WTC11 (cell line): Measurements from ENCODE around the gene CAPZB. TPM values are rescaled to one million over a fixed set of nuclear protein-coding genes. Genes with fewer than 3 reads are reported as not detected.

ENCODE experiments used
- ATAC-seq: fragments of 200-7000 bp; cut with Tn5 transposase; 2 replicates; pipeline ENCODE4 v1.10.0; 2021; ENCODE audit warnings: mild to moderate bottlenecking, moderate library complexity
- CTCF ChIA-PET: fragments of 300-600 bp; sonication (Branson Sonifier 250); formaldehyde crosslinking; loops from one replicate; lab custom pipeline; 2021; ENCODE audit warnings: antibody characterized with exemption; lab: Charles Lee
- POLR2A ChIA-PET: fragments of 350-600 bp; sonication (Branson Sonifier 250); formaldehyde crosslinking; loops from one replicate; lab custom pipeline; 2021; ENCODE audit warnings: antibody characterized with exemption; lab: Charles Lee
- DNase-seq: peaks from one replicate; pipeline ENCODE4 v3.0.0; 2021; ENCODE audit warnings: low spot score
- H3K27ac Mint-ChIP-seq: 2 replicates; pipeline ENCODE4 v1.8.0; 2021; ENCODE audit warnings: mixed read lengths
- H3K27me3 Mint-ChIP-seq: 2 replicates; pipeline ENCODE4 v1.8.0; 2021; ENCODE audit warnings: low read depth, mild to moderate bottlenecking, moderate library complexity, mixed read lengths
- H3K36me3 Mint-ChIP-seq: 2 replicates; pipeline ENCODE4 v1.8.0; 2021; ENCODE audit warnings: mixed read lengths
- H3K4me1 Mint-ChIP-seq: 2 replicates; pipeline ENCODE4 v1.8.0; 2022; ENCODE audit warnings: mixed read lengths
- H3K4me3 Mint-ChIP-seq: 2 replicates; pipeline ENCODE4 v1.8.0; 2021; ENCODE audit warnings: mild to moderate bottlenecking, moderate library complexity, mixed read lengths
- H3K9me3 Mint-ChIP-seq: 2 replicates; pipeline ENCODE4 v1.8.0; 2021; ENCODE audit warnings: mixed read lengths
- CREB1 ChIP-seq: sonication (generic); formaldehyde crosslinking; IDR thresholded peaks from 2 replicates; pipeline ENCODE4 v1.8.0; 2023; ENCODE audit warnings: mild to moderate bottlenecking, missing genetic modification reagents
- CTCF ChIP-seq: fragments of 200-600 bp; IDR thresholded peaks from 2 replicates; pipeline ENCODE4 v1.8.0; 2022; ENCODE audit warnings: antibody characterized with exemption
- FOXP1 ChIP-seq: sonication (generic); formaldehyde crosslinking; IDR thresholded peaks from 2 replicates; pipeline ENCODE4 v1.8.0; 2022; ENCODE audit warnings: missing genetic modification reagents, mild to moderate bottlenecking, moderate library complexity, borderline replicate concordance
- JAZF1 ChIP-seq: fragments of 250-450 bp; sonication (Bioruptor Pico); IDR thresholded peaks from 2 replicates; pipeline ENCODE4 v1.9.0; 2021; ENCODE audit warnings: moderate library complexity, mild to moderate bottlenecking, inconsistent platforms
- KAT7 ChIP-seq: sonication (generic); formaldehyde crosslinking; IDR thresholded peaks from 2 replicates; pipeline ENCODE4 v1.8.1; 2023; ENCODE audit warnings: missing genetic modification reagents, mild to moderate bottlenecking, borderline replicate concordance
- ZNF138 ChIP-seq: sonication (generic); formaldehyde crosslinking; conservative IDR thresholded peaks from 2 replicates; pipeline ENCODE4 v1.8.1; 2022; ENCODE audit warnings: mild to moderate bottlenecking, moderate library complexity, missing genetic modification reagents
- total RNA-seq: library from RNA; stranded (reverse); gene quantifications from 3 replicates; pipeline ENCODE4 v1.2.3, GENCODE V29; 2021
- TF ChIP-seq, protein P1 (sequence below): fragments of 250-450 bp; sonication (Bioruptor Pico); IDR thresholded peaks from 2 replicates; pipeline ENCODE4 v1.9.0; 2021; ENCODE audit warnings: mild to moderate bottlenecking, borderline replicate concordance
- TF ChIP-seq, protein P2 (sequence below): sonication (generic); formaldehyde crosslinking; conservative IDR thresholded peaks from 2 replicates; pipeline ENCODE4 v1.8.1; 2022; ENCODE audit warnings: mild to moderate bottlenecking, missing genetic modification reagents
- TF ChIP-seq, protein P3 (sequence below): sonication (generic); formaldehyde crosslinking; IDR thresholded peaks from 2 replicates; pipeline ENCODE4 v1.8.1; 2022; ENCODE audit warnings: missing genetic modification reagents, borderline replicate concordance
- TF ChIP-seq, protein P4 (sequence below): sonication (generic); formaldehyde crosslinking; IDR thresholded peaks from 2 replicates; pipeline ENCODE4 v1.8.1; 2023; ENCODE audit warnings: mild to moderate bottlenecking, missing genetic modification reagents, borderline replicate concordance

The CAPZB gene
- total RNA-seq, 1 experiment from 2014 or later = 348 TPM

- TF ChIP-seq, protein P1, sequence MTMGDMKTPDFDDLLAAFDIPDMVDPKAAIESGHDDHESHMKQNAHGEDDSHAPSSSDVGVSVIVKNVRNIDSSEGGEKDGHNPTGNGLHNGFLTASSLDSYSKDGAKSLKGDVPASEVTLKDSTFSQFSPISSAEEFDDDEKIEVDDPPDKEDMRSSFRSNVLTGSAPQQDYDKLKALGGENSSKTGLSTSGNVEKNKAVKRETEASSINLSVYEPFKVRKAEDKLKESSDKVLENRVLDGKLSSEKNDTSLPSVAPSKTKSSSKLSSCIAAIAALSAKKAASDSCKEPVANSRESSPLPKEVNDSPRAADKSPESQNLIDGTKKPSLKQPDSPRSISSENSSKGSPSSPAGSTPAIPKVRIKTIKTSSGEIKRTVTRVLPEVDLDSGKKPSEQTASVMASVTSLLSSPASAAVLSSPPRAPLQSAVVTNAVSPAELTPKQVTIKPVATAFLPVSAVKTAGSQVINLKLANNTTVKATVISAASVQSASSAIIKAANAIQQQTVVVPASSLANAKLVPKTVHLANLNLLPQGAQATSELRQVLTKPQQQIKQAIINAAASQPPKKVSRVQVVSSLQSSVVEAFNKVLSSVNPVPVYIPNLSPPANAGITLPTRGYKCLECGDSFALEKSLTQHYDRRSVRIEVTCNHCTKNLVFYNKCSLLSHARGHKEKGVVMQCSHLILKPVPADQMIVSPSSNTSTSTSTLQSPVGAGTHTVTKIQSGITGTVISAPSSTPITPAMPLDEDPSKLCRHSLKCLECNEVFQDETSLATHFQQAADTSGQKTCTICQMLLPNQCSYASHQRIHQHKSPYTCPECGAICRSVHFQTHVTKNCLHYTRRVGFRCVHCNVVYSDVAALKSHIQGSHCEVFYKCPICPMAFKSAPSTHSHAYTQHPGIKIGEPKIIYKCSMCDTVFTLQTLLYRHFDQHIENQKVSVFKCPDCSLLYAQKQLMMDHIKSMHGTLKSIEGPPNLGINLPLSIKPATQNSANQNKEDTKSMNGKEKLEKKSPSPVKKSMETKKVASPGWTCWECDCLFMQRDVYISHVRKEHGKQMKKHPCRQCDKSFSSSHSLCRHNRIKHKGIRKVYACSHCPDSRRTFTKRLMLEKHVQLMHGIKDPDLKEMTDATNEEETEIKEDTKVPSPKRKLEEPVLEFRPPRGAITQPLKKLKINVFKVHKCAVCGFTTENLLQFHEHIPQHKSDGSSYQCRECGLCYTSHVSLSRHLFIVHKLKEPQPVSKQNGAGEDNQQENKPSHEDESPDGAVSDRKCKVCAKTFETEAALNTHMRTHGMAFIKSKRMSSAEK = no peak
- TF ChIP-seq ZNF138 (CRISPR knock-in tag) (no peak), CREB1 (CRISPR knock-in tag) (no peak)
- TF ChIP-seq, protein P2, sequence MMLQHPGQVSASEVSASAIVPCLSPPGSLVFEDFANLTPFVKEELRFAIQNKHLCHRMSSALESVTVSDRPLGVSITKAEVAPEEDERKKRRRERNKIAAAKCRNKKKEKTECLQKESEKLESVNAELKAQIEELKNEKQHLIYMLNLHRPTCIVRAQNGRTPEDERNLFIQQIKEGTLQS (CRISPR knock-in tag) = no peak
- TF ChIP-seq, protein P3, sequence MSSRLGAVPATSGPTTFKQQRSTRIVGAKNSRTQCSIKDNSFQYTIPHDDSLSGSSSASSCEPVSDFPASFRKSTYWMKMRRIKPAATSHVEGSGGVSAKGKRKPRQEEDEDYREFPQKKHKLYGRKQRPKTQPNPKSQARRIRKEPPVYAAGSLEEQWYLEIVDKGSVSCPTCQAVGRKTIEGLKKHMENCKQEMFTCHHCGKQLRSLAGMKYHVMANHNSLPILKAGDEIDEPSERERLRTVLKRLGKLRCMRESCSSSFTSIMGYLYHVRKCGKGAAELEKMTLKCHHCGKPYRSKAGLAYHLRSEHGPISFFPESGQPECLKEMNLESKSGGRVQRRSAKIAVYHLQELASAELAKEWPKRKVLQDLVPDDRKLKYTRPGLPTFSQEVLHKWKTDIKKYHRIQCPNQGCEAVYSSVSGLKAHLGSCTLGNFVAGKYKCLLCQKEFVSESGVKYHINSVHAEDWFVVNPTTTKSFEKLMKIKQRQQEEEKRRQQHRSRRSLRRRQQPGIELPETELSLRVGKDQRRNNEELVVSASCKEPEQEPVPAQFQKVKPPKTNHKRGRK (CRISPR knock-in tag) = no peak
- TF ChIP-seq, all 79 proteins: peak for 0
Measured at GRCh38 chr1:19395678-19396192, 89.6 kb downstream of the CAPZB start (continued).

- DNase-seq = no peak
- H3K36me3 Mint-ChIP-seq = peaks cover 8% of the 10 kb centered on the region; the same call in 1 of the 2 replicates
- peak overlapping the region; percentile 32; the same call in 1 of the 2 replicates for H3K27ac Mint-ChIP-seq
- CTCF ChIA-PET = interaction anchor here (0.7 to 7.3 kb wide), 15 partner anchors 10 to 1003 kb away, joined by 3 to 71 read pairs (median 3); partner anchors contain the start of gene NBL1
- POLR2A ChIA-PET = interaction anchor here (1.2 kb wide), 1 partner anchor 14 kb away, joined by 5 read pairs; no protein-coding TSS in a partner anchor
- TF ChIP-seq JAZF1 (CRISPR knock-in tag) = no peak
- TF ChIP-seq, protein P4, sequence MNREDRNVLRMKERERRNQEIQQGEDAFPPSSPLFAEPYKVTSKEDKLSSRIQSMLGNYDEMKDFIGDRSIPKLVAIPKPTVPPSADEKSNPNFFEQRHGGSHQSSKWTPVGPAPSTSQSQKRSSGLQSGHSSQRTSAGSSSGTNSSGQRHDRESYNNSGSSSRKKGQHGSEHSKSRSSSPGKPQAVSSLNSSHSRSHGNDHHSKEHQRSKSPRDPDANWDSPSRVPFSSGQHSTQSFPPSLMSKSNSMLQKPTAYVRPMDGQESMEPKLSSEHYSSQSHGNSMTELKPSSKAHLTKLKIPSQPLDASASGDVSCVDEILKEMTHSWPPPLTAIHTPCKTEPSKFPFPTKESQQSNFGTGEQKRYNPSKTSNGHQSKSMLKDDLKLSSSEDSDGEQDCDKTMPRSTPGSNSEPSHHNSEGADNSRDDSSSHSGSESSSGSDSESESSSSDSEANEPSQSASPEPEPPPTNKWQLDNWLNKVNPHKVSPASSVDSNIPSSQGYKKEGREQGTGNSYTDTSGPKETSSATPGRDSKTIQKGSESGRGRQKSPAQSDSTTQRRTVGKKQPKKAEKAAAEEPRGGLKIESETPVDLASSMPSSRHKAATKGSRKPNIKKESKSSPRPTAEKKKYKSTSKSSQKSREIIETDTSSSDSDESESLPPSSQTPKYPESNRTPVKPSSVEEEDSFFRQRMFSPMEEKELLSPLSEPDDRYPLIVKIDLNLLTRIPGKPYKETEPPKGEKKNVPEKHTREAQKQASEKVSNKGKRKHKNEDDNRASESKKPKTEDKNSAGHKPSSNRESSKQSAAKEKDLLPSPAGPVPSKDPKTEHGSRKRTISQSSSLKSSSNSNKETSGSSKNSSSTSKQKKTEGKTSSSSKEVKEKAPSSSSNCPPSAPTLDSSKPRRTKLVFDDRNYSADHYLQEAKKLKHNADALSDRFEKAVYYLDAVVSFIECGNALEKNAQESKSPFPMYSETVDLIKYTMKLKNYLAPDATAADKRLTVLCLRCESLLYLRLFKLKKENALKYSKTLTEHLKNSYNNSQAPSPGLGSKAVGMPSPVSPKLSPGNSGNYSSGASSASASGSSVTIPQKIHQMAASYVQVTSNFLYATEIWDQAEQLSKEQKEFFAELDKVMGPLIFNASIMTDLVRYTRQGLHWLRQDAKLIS (CRISPR knock-in tag) = no peak
- TF ChIP-seq CTCF = no peak
- TF ChIP-seq KAT7 (CRISPR knock-in tag) = no peak
- TF ChIP-seq FOXP1 (CRISPR knock-in tag) = no peak
- H3K9me3 Mint-ChIP-seq = peaks cover 4% of the 10 kb centered on the region; the same call in 1 of the 2 replicates
- no peak overlapping the region for H3K4me3 Mint-ChIP-seq
- H3K4me1 Mint-ChIP-seq = peaks cover 33% of the 10 kb centered on the region
- no peak for ATAC-seq
- no peaks in the 10 kb centered on the region for H3K27me3 Mint-ChIP-seq
Measured at GRCh38 chr1:19393046-19393445, 92.3 kb downstream of the CAPZB start.
